ENCODE results near the gene NAA15. TPM values are rescaled to one million over a fixed set of nuclear protein-coding genes. Genes with fewer than 3 reads are reported as not detected.

Gene NAA15
- total and polyA plus RNA-seq, 2 donors (not counting 3 experiments of a cell fraction or from before 2014, with no cell fraction given) = 4.5 to 67.9 TPM

DNA sequence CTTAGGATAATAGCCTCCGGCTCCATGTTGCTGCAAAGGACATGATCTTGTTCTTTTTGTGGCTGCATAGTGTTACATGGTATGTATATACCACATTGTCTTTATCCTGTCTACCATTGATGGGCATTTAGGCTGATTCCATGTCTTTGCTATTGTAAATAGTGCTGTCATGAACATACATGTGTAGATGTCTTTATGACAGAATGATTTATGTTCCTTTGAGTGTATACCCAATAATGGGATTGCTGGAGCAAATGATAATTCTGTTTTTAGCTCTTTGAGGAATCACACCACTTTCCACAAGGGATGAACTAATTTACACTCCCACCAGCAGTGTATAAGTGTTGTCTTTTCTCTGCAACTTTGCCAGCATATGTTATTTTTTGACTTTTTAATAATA lies 157.2 kb downstream of the NAA15 start:
- Histone ChIP-seq H3K9ac (replicated peaks; ENCODE audit: extremely low read depth, insufficient read depth, low read length) (no peak overlapping the region), H3K36me3 (ENCODE audit: control insufficient read depth in 2 of 2, extremely low read depth in 1 of 2, insufficient read depth in 2 of 2, low read length in 2 of 2) (no peaks in the 10 kb centered on the region), H2AFZ (ENCODE audit: low read depth, low read length) (no peak overlapping the region), H3K27ac (ENCODE audit: insufficient read depth, low read depth, low read length) (no peak overlapping the region), H3K4me3 (replicated peaks in 1 of 3; ENCODE audit: insufficient read depth in 1 of 3, low read depth in 1 of 3, low read length in 3 of 3) (no peak overlapping the region), H3K79me2 (ENCODE audit: control insufficient read depth, insufficient read depth, low read length) (peaks cover 77% of the 10 kb centered on the region), H3K9me1 (replicated peaks; ENCODE audit: control insufficient read depth, extremely low read depth, insufficient read depth, low read length) (no peaks in the 10 kb centered on the region), H3K4me2 (ENCODE audit: insufficient read depth, low read length) (no peak overlapping the region), H3K9me3 (replicated peaks; ENCODE audit: control insufficient read depth, insufficient read depth, low read length) (no peaks in the 10 kb centered on the region), H3K27me3 (ENCODE audit: control insufficient read depth in 2 of 2, insufficient read depth in 2 of 2, low read length in 2 of 2) (no peaks in the 10 kb centered on the region), H3K4me1 (ENCODE audit: control insufficient read depth, extremely low read depth, insufficient read depth, low read length) (peaks cover 36% of the 10 kb centered on the region), H4K20me1 (replicated peaks; ENCODE audit: control insufficient read depth, extremely low read depth, insufficient read depth, low read length) (peaks cover 3% of the 10 kb centered on the region)
- dilution Hi-C loops (cut with MboI; ENCODE audit: extremely low pct_ligation_motif_present, low sequenced_read_pairs) (no loop called here), intact Hi-C loops (cut with micrococcal nuclease) (no loop called here)
- BruUV-seq (replicated peaks) = no TSS peak
- POLR2A ChIA-PET = no interaction called here
- DNase-seq (ENCODE audit: low read depth, low spot score) = no peak
- CTCF ChIA-PET = interaction anchor here (1.2 kb wide), 1 partner anchor 39 kb away, joined by 5 read pairs; no protein-coding TSS in a partner anchor
- no peak for FAIRE-seq
- TF ChIP-seq MYC (IDR thresholded peaks at IDR 0.05; ENCODE audit: low read depth, low read length) (no peak), GATA2 (IDR thresholded peaks at IDR 0.05; ENCODE audit: insufficient read depth, insufficient read length, low read depth, low read length) (no peak), JUN (IDR thresholded peaks at IDR 0.05; ENCODE audit: borderline replicate concordance, insufficient read depth, insufficient read length, low read depth) (no peak)

DNA sequence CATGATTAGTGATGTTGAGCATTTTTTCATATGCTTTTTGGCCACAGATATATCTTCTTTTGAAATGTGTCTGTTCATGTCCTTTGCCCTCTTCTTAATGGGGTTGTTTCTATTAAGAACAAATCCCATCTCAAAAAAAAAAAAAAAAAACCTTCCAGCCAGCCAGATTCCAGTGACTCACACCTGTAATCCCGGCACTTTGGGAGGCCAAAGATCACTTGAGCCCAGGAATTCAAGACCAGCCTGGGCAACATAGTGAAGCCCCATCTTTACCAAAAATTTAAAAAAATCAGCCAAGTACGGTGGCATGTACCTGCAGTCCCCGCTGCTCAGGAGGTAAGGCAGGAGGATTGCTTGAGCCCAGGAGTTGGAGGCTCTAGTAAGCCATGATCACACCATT lies 157.7 kb downstream of the NAA15 start:
- Histone ChIP-seq H3K36me3 (ENCODE audit: control insufficient read depth in 2 of 2, extremely low read depth in 1 of 2, insufficient read depth in 2 of 2, low read length in 2 of 2) (no peaks in the 10 kb centered on the region), H3K9ac (replicated peaks; ENCODE audit: extremely low read depth, insufficient read depth, low read length) (no peak overlapping the region), H3K27me3 (ENCODE audit: control insufficient read depth in 2 of 2, insufficient read depth in 2 of 2, low read length in 2 of 2) (no peaks in the 10 kb centered on the region), H3K4me2 (ENCODE audit: insufficient read depth, low read length) (no peak overlapping the region), H3K9me3 (replicated peaks; ENCODE audit: control insufficient read depth, insufficient read depth, low read length) (no peaks in the 10 kb centered on the region), H4K20me1 (replicated peaks; ENCODE audit: control insufficient read depth, extremely low read depth, insufficient read depth, low read length) (peaks cover 3% of the 10 kb centered on the region), H3K4me3 (replicated peaks in 1 of 3; ENCODE audit: insufficient read depth in 1 of 3, low read depth in 1 of 3, low read length in 3 of 3) (no peak overlapping the region), H3K79me2 (ENCODE audit: control insufficient read depth, insufficient read depth, low read length) (peaks cover 82% of the 10 kb centered on the region), H3K27ac (ENCODE audit: insufficient read depth, low read depth, low read length) (no peak overlapping the region), H2AFZ (ENCODE audit: low read depth, low read length) (no peak overlapping the region), H3K4me1 (ENCODE audit: control insufficient read depth, extremely low read depth, insufficient read depth, low read length) (peaks cover 36% of the 10 kb centered on the region), H3K9me1 (replicated peaks; ENCODE audit: control insufficient read depth, extremely low read depth, insufficient read depth, low read length) (no peaks in the 10 kb centered on the region)
- DNase-seq (ENCODE audit: low read depth, low spot score) (no peak), FAIRE-seq (no peak)
- intact Hi-C loops (cut with micrococcal nuclease) = no loop called here
- ChIA-PET POLR2A (no interaction called here), CTCF (no interaction called here)
- TF ChIP-seq EZH2 (IDR thresholded peaks at IDR 0.05; ENCODE audit: borderline replicate concordance, low read depth, low read length, severe bottlenecking) (no peak), GATA2 (IDR thresholded peaks at IDR 0.05; ENCODE audit: insufficient read depth, insufficient read length, low read depth, low read length) (no peak), POLR2AphosphoS5 (IDR thresholded peaks at IDR 0.05; ENCODE audit: insufficient read depth, low read depth, low read length) (no peak), FOS (IDR thresholded peaks at IDR 0.05; ENCODE audit: borderline replicate concordance, insufficient read depth, low read length) (peak; percentile 19), MYC (IDR thresholded peaks at IDR 0.05; ENCODE audit: low read depth, low read length) (no peak), JUN (IDR thresholded peaks at IDR 0.05; ENCODE audit: borderline replicate concordance, insufficient read depth, insufficient read length, low read depth) (no peak)
- TF ChIP-seq, protein P1, sequence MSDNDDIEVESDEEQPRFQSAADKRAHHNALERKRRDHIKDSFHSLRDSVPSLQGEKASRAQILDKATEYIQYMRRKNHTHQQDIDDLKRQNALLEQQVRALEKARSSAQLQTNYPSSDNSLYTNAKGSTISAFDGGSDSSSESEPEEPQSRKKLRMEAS (IDR thresholded peaks at IDR 0.05; ENCODE audit: insufficient read depth, insufficient read length) = no peak
- dilution Hi-C loops (cut with MboI; ENCODE audit: extremely low pct_ligation_motif_present, low sequenced_read_pairs) = no loop called here
- no TSS peak for BruUV-seq (replicated peaks)

Data from endothelial cell of umbilical vein (primary cell).